GM23338 (cell line): ENCODE measurements around the gene RFX8. TPM values are rescaled to one million over a fixed set of nuclear protein-coding genes. Genes with fewer than 3 reads are reported as not detected.

ENCODE experiments used
- ATAC-seq: fragments of 200-7000 bp; cut with Tn5 transposase; 3 replicates; pipeline ENCODE4 v1.9.1; 2020
- DNase-seq: peaks from one replicate; pipeline ENCODE4 v3.0.0-alpha.2; 2015; ENCODE audit warnings: low spot score
- H2AFZ ChIP-seq: fragments of 200-600 bp; sonication (generic); 2 replicates; pipeline ENCODE4 v1.8.0; 2016; ENCODE audit warnings: antibody characterized with exemption, mild to moderate bottlenecking, moderate library complexity
- H3F3A ChIP-seq: fragments of 200-600 bp; sonication (generic); replicated peaks from 2 replicates; pipeline ENCODE4 v1.8.0; 2017; ENCODE audit warnings: antibody characterized with exemption, mixed run types, low read depth
- H3K27ac ChIP-seq: fragments of 200-600 bp; sonication (generic); 2 replicates; pipeline ENCODE4 v1.6.1; 2016; ENCODE audit warnings: low read depth
- H3K27me3 ChIP-seq: fragments of 200-600 bp; sonication (generic); 2 replicates; pipeline ENCODE4 v1.8.0; 2016; ENCODE audit warnings: mild to moderate bottlenecking, mixed run types, moderate library complexity; ENCODE audit not compliant: insufficient read depth
- H3K36me3 ChIP-seq: fragments of 200-600 bp; sonication (generic); 2 replicates; pipeline ENCODE4 v1.8.0; 2016; ENCODE audit warnings: mild to moderate bottlenecking; ENCODE audit not compliant: insufficient read depth
- H3K4me1 ChIP-seq: fragments of 200-600 bp; sonication (generic); 2 replicates; pipeline ENCODE4 v1.8.0; 2016; ENCODE audit warnings: mild to moderate bottlenecking, moderate library complexity; ENCODE audit not compliant: insufficient read depth
- H3K4me2 ChIP-seq: fragments of 200-600 bp; sonication (generic); 2 replicates; pipeline ENCODE4 v1.7.1; 2017; ENCODE audit warnings: mixed run types
- H3K4me3 ChIP-seq: fragments of 200-600 bp; sonication (generic); 2 replicates; pipeline ENCODE4 v1.6.1; 2016; ENCODE audit warnings: mixed run types
- H3K79me2 ChIP-seq: fragments of 200-600 bp; sonication (generic); replicated peaks from 2 replicates; pipeline ENCODE4 v1.8.0; 2017; ENCODE audit warnings: mild to moderate bottlenecking; ENCODE audit not compliant: insufficient read depth
- H3K9me2 ChIP-seq: fragments of 200-600 bp; sonication (generic); 2 replicates; pipeline ENCODE4 v1.8.0; 2017; ENCODE audit not compliant: insufficient read depth
- H4K20me1 ChIP-seq: fragments of 200-600 bp; sonication (generic); replicated peaks from 2 replicates; pipeline ENCODE4 v1.8.0; 2017; ENCODE audit warnings: mild to moderate bottlenecking; ENCODE audit not compliant: insufficient read depth
- H3K27ac Mint-ChIP-seq: 2 replicates; pipeline ENCODE4 v1.8.0; 2020; ENCODE audit warnings: inconsistent platforms, mild to moderate bottlenecking, moderate library complexity, mixed read lengths
- H3K27me3 Mint-ChIP-seq: 3 replicates; pipeline ENCODE4 v1.8.0; 2022; ENCODE audit warnings: low read depth, mild to moderate bottlenecking, moderate library complexity, mixed read lengths, inconsistent platforms; ENCODE audit not compliant: insufficient read depth, poor library complexity
- H3K36me3 Mint-ChIP-seq: 3 replicates; pipeline ENCODE4 v1.8.0; 2021; ENCODE audit warnings: low read depth, mild to moderate bottlenecking, inconsistent platforms, moderate library complexity, mixed read lengths
- H3K4me1 Mint-ChIP-seq: 3 replicates; pipeline ENCODE4 v1.8.0; 2020; ENCODE audit warnings: mild to moderate bottlenecking, inconsistent platforms, mixed read lengths
- H3K4me3 Mint-ChIP-seq: 3 replicates; pipeline ENCODE4 v1.8.0; 2021; ENCODE audit warnings: moderate library complexity, mild to moderate bottlenecking, inconsistent platforms, mixed read lengths
- H3K9me3 Mint-ChIP-seq: 3 replicates; pipeline ENCODE4 v1.8.0; 2020; ENCODE audit warnings: moderate library complexity, mild to moderate bottlenecking, inconsistent platforms, mixed read lengths
- CREB1 ChIP-seq: fragments of 250-450 bp; sonication (Bioruptor Pico); IDR thresholded peaks from 2 replicates; pipeline ENCODE4 v1.5.0; 2020; ENCODE audit warnings: low read depth, mild to moderate bottlenecking, moderate library complexity
- CTCF ChIP-seq, 2 experiments: fragments of 200-600 bp in 1 of 2; sonication (generic) in 1 of 2; conservative IDR thresholded peaks; 2 replicates each; pipeline versions ENCODE4 v1.5.1 to v1.6.1; 2016 to 2017; ENCODE audit warnings: antibody characterized with exemption in 2 of 2, low read depth in 2 of 2, mild to moderate bottlenecking in 2 of 2, moderate library complexity in 1 of 2
- ETS1 ChIP-seq: IDR thresholded peaks from 2 replicates; pipeline ENCODE4 v1.6.1; 2016; ENCODE audit warnings: antibody characterized with exemption
- EZH2 ChIP-seq: fragments of 200-600 bp; sonication (generic); IDR thresholded peaks from one replicate; pipeline ENCODE4 v1.8.0; 2017; ENCODE audit warnings: antibody characterized with exemption, mild to moderate bottlenecking, low read depth; ENCODE audit not compliant: unreplicated experiment
- EZH2phosphoT487 ChIP-seq: fragments of 200-600 bp; sonication (generic); IDR thresholded peaks from one replicate; pipeline ENCODE4 v1.8.1; 2018; ENCODE audit warnings: antibody characterized with exemption; ENCODE audit not compliant: unreplicated experiment
- JUNB ChIP-seq: IDR thresholded peaks from one replicate; pipeline ENCODE4 v1.6.1; 2016; ENCODE audit warnings: antibody characterized with exemption; ENCODE audit not compliant: unreplicated experiment
- NANOG ChIP-seq: IDR thresholded peaks from 2 replicates; pipeline ENCODE4 v1.6.1; 2016; ENCODE audit warnings: antibody characterized with exemption, borderline replicate concordance
- POLR2AphosphoS5 ChIP-seq: IDR thresholded peaks from 2 replicates; pipeline ENCODE4 v1.6.1; 2016; ENCODE audit warnings: antibody characterized with exemption, low read depth
- STAT1 ChIP-seq: IDR thresholded peaks from one replicate; pipeline ENCODE4 v1.6.1; 2016; ENCODE audit warnings: antibody characterized with exemption; ENCODE audit not compliant: unreplicated experiment
- ZNF114 ChIP-seq: fragments of 250-450 bp; sonication (Bioruptor Pico); IDR thresholded peaks from 2 replicates; pipeline ENCODE4 v1.5.0; 2020; ENCODE audit warnings: mild to moderate bottlenecking, moderate library complexity
- ZNF331 ChIP-seq: fragments of 250-450 bp; sonication (Bioruptor Pico); IDR thresholded peaks from 2 replicates; pipeline ENCODE4 v1.5.0; 2020; ENCODE audit warnings: low read depth, mild to moderate bottlenecking, moderate library complexity
- polyA plus RNA-seq: library from polyadenylated mRNA; unstranded; fragments of >200 nt; fragmentation: Nextera tagmentation; extraction: Ambion mirVana; gene quantifications from 2 replicates; pipeline ENCODE4 v1.2.1, GENCODE V29; 2016
- total RNA-seq: library from RNA; depleted of rRNA; stranded (reverse); fragments of >200 nt; shearing (Covaris generic); gene quantifications from 2 replicates; pipeline ENCODE4 v1.2.3, GENCODE V29; 2014

The RFX8 gene
- total and polyA plus RNA-seq, 2 experiments from 2014 or later, result 0.65 to 1.5 TPM

- DNase-seq, result no peak
- no peak overlapping the region for H3K27ac ChIP-seq
- Mint-ChIP-seq H3K4me3 (no peak overlapping the region), H3K36me3 (no peaks in the 10 kb centered on the region), H3K4me1 (peaks cover 16% of the 10 kb centered on the region), H3K27me3 (peaks cover 7% of the 10 kb centered on the region), H3K27ac (no peak overlapping the region), H3K9me3 (no peaks in the 10 kb centered on the region; the same call in 2 of the 3 replicates)
- no peaks in the 10 kb centered on the region for H3K79me2 ChIP-seq
- H2AFZ ChIP-seq, result no peak overlapping the region
- ATAC-seq, result no peak
- no peaks in the 10 kb centered on the region for H3F3A ChIP-seq
- H4K20me1 ChIP-seq, result no peaks in the 10 kb centered on the region
- H3K27me3 ChIP-seq, result no peaks in the 10 kb centered on the region
- no peaks in the 10 kb centered on the region for H3K36me3 ChIP-seq
- no peaks in the 10 kb centered on the region for H3K4me1 ChIP-seq
- no peak overlapping the region for H3K4me3 ChIP-seq
- no peaks in the 10 kb centered on the region for H3K9me2 ChIP-seq
- no peak overlapping the region for H3K4me2 ChIP-seq
- TF ChIP-seq ETS1, result no peak
- no peak for TF ChIP-seq ZNF331
- TF ChIP-seq NANOG, result no peak
- no peak for TF ChIP-seq EZH2
- no peak for TF ChIP-seq CTCF (conservative IDR thresholded peaks at IDR 0.05; ENCODE audit: low read depth in 2 of 2)
- no peak for TF ChIP-seq POLR2AphosphoS5
- TF ChIP-seq ZNF114 (CRISPR knock-in tag), result no peak
- no peak for TF ChIP-seq STAT1
- TF ChIP-seq CREB1 (CRISPR knock-in tag), result no peak
- no peak for TF ChIP-seq JUNB
- TF ChIP-seq EZH2phosphoT487, result no peak
Measured at GRCh38 chr2:101396316-101396717, 78.6 kb downstream of the RFX8 start.

- Histone ChIP-seq H3K4me2 (no peak overlapping the region), H3K36me3 (no peaks in the 10 kb centered on the region), H2AFZ (no peak overlapping the region), H3K4me3 (no peak overlapping the region), H3K9me2 (no peaks in the 10 kb centered on the region), H3K27me3 (no peaks in the 10 kb centered on the region), H3F3A (no peaks in the 10 kb centered on the region), H4K20me1 (no peaks in the 10 kb centered on the region), H3K4me1 (no peaks in the 10 kb centered on the region), H3K79me2 (no peaks in the 10 kb centered on the region), H3K27ac (no peak overlapping the region)
- no peak for ATAC-seq
- Mint-ChIP-seq H3K4me3 (no peak overlapping the region), H3K27ac (no peak overlapping the region), H3K9me3 (no peaks in the 10 kb centered on the region; the same call in 2 of the 3 replicates), H3K27me3 (peaks cover 7% of the 10 kb centered on the region), H3K4me1 (peaks cover 16% of the 10 kb centered on the region), H3K36me3 (no peaks in the 10 kb centered on the region)
- no peak for DNase-seq
- TF ChIP-seq POLR2AphosphoS5, result no peak
Measured at GRCh38 chr2:101395545-101396315, 79.2 kb downstream of the RFX8 start.
